HG02973 (cell line): ENCODE results near the gene SBF1.

Experiments used
- ATAC-seq: cut with Tn5 transposase; IDR thresholded peaks from one replicate; pipeline ENCODE4 v1.9.1; 2021; ENCODE audit warnings: moderate library complexity; ENCODE audit not compliant: unreplicated experiment

The SBF1 gene

GRCh38 chr22:50446708-50447575, 27.9 kb downstream of the SBF1 start:
- no peak for ATAC-seq

GRCh38 chr22:50445880-50446707, 28.7 kb downstream of the SBF1 start:
- no peak for ATAC-seq

GRCh38 chr22:50445071-50445879, 29.6 kb downstream of the SBF1 start:
- ATAC-seq: no peak

GRCh38 chr22:50444663-50445062, 30.2 kb downstream of the SBF1 start:
- no peak for ATAC-seq

GRCh38 chr22:50443801-50444625, 30.8 kb downstream of the SBF1 start:
- ATAC-seq: no peak

- ATAC-seq: no peak
Measured at GRCh38 chr22:50443197-50443596, 31.6 kb downstream of the SBF1 start.

GRCh38 chr22:50441428-50441993, 33.3 kb downstream of the SBF1 start:
- no peak for ATAC-seq

- no peak for ATAC-seq
Measured at GRCh38 chr22:50440544-50441249, 34.1 kb downstream of the SBF1 start.

GRCh38 chr22:50439871-50440331, 34.9 kb downstream of the SBF1 start:
- ATAC-seq: no peak

GRCh38 chr22:50439314-50439870, 35.4 kb downstream of the SBF1 start:
- ATAC-seq: no peak

- no peak for ATAC-seq
Measured at GRCh38 chr22:50438305-50439275, 36.2 kb downstream of the SBF1 start.

- no peak for ATAC-seq
Measured at GRCh38 chr22:50437511-50438304, 37.1 kb downstream of the SBF1 start.

- ATAC-seq: no peak
Measured at GRCh38 chr22:50436841-50437341, 37.9 kb downstream of the SBF1 start.

GRCh38 chr22:50436015-50436830, 38.6 kb downstream of the SBF1 start:
- ATAC-seq: no peak

- no peak for ATAC-seq
Measured at GRCh38 chr22:50435291-50436014, 39.4 kb downstream of the SBF1 start.
